ENCODE results near the gene FKBP1B. TPM values are rescaled to one million over a fixed set of nuclear protein-coding genes. Genes with fewer than 3 reads are reported as not detected.
A peak's percentile ranks its signal among the peaks of the same experiment; 100 is the strongest.
"Not testable (repeated sequence)": the region's sequence is repeated elsewhere in the genome, so short reads cannot be mapped to it uniquely, and the experiment has no call there.

FKBP1B gene
- total RNA-seq, 2 experiments from 2014 or later, result 1.4 to 1.7 TPM

- peaks cover 13% of the 10 kb centered on the region for H3K36me3 Mint-ChIP-seq (ENCODE audit: low read depth)
- H3K9me3 Mint-ChIP-seq (ENCODE audit: low read depth), result no peaks in the 10 kb centered on the region
- H3K4me1 Mint-ChIP-seq, result no peaks in the 10 kb centered on the region
- H3K4me3 Mint-ChIP-seq, result no peak overlapping the region
- ChIA-PET POLR2A (no interaction called here), CTCF (no interaction called here)
- H3K27ac Mint-ChIP-seq, result no peak overlapping the region
- no peaks in the 10 kb centered on the region for H3K27me3 Mint-ChIP-seq
- DNase-seq (no peak), ATAC-seq (no peak)
- intact Hi-C loops (cut with DNase I, micrococcal nuclease), result no loop called here
These were observed 25.5 kb upstream of the FKBP1B start for GRCh38 chr2:24024018-24024417.

- H3K27ac Mint-ChIP-seq, result no peak overlapping the region
These were observed 24.4 kb upstream of the FKBP1B start for GRCh38 chr2:24024996-24025663.

DNA sequence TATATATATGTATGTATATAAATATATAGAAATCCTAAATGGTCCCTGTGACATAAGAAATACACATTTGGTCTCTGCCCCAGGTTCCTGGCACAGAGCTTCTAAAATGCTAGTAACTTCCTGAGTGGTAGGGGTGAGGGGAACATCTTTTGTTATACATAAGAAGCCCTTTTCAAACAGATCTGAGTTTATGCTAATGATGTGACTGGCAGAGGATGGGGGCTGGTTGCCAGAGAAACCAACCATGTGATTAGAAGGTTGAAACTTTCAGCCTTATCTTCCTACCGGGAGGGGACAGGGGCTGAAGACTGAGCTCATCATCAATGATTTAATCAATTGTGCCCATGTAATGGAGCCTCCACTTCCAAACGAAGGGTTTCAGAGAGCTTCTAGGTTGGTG is 23.3 kb upstream of the FKBP1B start:
- H3K27me3 Mint-ChIP-seq, result no peaks in the 10 kb centered on the region
- no peak overlapping the region for H3K4me3 Mint-ChIP-seq
- no peak overlapping the region for H3K27ac Mint-ChIP-seq
- ATAC-seq (no peak), DNase-seq (no peak)
- ChIA-PET CTCF (interaction anchor here (0.5 to 1.3 kb wide), 2 partner anchors 54 to 57 kb away, joined by 3 read pairs; no protein-coding TSS in a partner anchor), POLR2A (no interaction called here)
- intact Hi-C loops (cut with DNase I, micrococcal nuclease), result no loop called here
- H3K4me1 Mint-ChIP-seq, result no peaks in the 10 kb centered on the region
- H3K9me3 Mint-ChIP-seq (ENCODE audit: low read depth), result no peaks in the 10 kb centered on the region
- peaks cover 29% of the 10 kb centered on the region for H3K36me3 Mint-ChIP-seq (ENCODE audit: low read depth)

More at GRCh38 chr2:24024996-24025663, 24.4 kb upstream of the FKBP1B start:
- H3K4me3 Mint-ChIP-seq, result no peak overlapping the region
- H3K36me3 Mint-ChIP-seq (ENCODE audit: low read depth), result peaks cover 24% of the 10 kb centered on the region
- no peak for ATAC-seq
- CTCF ChIA-PET, result interaction anchor here (0.7 to 1.3 kb wide), 2 partner anchors 58 to 146 kb away, joined by 3 read pairs; no protein-coding TSS in a partner anchor
- no peaks in the 10 kb centered on the region for H3K9me3 Mint-ChIP-seq (ENCODE audit: low read depth)
- no peaks in the 10 kb centered on the region for H3K4me1 Mint-ChIP-seq
- H3K27me3 Mint-ChIP-seq, result no peaks in the 10 kb centered on the region
- no peak for DNase-seq
- POLR2A ChIA-PET, result interaction anchor here (0.6 kb wide), 1 partner anchor 22 kb away, joined by 4 read pairs; no protein-coding TSS in a partner anchor
- intact Hi-C loops (cut with DNase I, micrococcal nuclease), result no loop called here

GRCh38 chr2:24038786-24039499 is 10.6 kb upstream of the FKBP1B start:
- H3K27ac Mint-ChIP-seq, result no peak overlapping the region
- no peak for ATAC-seq
- peaks cover 29% of the 10 kb centered on the region for H3K36me3 Mint-ChIP-seq (ENCODE audit: low read depth)

GRCh38 chr2:24040511-24040910 is 9.0 kb upstream of the FKBP1B start:
- CTCF ChIA-PET, result no interaction called here

More at GRCh38 chr2:24038786-24039499, 10.6 kb upstream of the FKBP1B start:
- intact Hi-C loops (cut with DNase I, micrococcal nuclease), result no loop called here
- DNase-seq, result no peak
- peaks cover 15% of the 10 kb centered on the region for H3K4me1 Mint-ChIP-seq
- ChIA-PET POLR2A (no interaction called here), CTCF (no interaction called here)
- H3K27me3 Mint-ChIP-seq, result no peaks in the 10 kb centered on the region
- no peaks in the 10 kb centered on the region for H3K9me3 Mint-ChIP-seq (ENCODE audit: low read depth)
- H3K4me3 Mint-ChIP-seq, result no peak overlapping the region

DNA sequence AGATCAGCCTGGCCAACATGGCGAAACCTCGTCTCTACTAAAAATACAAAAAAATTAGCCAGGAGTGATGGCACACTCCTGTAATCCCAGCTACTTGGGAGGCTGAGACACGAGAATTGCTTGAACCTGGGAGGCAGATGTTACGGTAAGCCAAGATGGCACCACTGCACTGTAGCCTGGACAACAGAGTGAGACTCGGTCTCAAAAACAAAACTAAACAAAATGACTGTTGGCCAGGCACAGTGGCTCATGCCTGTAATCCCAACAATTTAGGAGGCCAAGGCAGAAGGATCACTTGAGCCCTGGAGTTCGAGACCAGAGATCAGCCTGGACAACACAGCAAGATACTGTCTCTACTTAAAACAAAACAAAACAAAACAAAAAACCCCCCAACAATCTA is 6.4 kb upstream of the FKBP1B start:
- H3K4me3 Mint-ChIP-seq, result not testable (repeated sequence)
- CTCF ChIA-PET, result interaction anchor here (0.6 kb wide), 1 partner anchor 294 kb away, joined by 4 read pairs; no protein-coding TSS in a partner anchor

More at GRCh38 chr2:24040511-24040910, 9.0 kb upstream of the FKBP1B start:
- Mint-ChIP-seq H3K4me3 (no peak overlapping the region), H3K9me3 (ENCODE audit: low read depth) (no peaks in the 10 kb centered on the region), H3K36me3 (ENCODE audit: low read depth) (peaks cover 27% of the 10 kb centered on the region), H3K4me1 (peaks cover 20% of the 10 kb centered on the region), H3K27me3 (no peaks in the 10 kb centered on the region), H3K27ac (no peak overlapping the region)
- POLR2A ChIA-PET, result no interaction called here
- intact Hi-C loops (cut with DNase I, micrococcal nuclease), result no loop called here
- ATAC-seq (no peak), DNase-seq (no peak)

DNA sequence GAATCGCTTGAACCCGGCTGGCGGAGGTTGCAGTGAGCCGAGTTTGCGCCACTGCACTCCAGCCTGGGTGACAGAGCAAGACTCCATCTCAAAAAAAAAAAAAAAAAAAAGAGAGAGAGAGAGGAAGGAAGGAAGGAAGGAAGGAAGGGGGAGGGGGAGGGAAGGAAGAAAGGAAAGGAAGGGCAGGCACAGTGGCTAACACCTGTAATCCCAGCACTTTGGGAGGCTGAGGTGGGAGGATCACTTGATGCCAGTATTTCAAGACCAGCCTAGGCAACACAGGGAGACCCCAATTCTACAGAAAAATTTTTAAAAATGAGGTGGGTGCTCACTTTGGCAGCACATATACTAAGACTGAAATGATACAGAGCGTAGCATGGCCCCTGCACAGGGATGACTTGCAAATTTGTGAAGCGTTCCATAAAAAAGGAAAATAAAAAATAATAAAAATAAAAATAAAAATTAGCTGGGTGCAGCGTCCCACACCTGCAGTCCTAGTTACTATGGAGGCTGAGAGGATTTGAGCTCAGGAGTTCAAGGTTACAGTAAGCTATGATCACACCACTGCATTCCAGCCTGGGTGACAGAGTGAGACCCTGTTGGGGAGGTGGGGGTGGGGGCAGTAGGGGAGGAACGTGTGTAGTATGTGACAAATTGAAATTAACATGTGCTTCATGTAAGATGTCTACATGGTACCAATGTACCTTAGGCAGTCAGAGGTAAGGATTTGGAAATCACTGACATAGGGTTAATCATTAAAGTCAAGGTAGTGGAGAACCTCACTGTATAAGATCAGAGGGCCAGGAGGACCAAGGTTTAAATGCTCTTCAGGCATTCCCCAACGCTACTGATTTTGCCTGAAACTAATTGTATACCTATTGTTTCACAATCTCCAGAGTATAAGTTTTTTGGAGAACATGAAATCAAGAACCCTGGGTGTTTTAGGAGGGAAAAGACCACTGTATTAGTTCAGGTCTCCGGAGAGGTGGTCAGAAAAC is 3.7 kb upstream of the FKBP1B start:
- intact Hi-C loops (cut with DNase I, micrococcal nuclease), result loop anchor here (2.0 to 5.0 kb wide), 3 partner anchors 39 to 445 kb away; partner anchors contain the start of genes NCOA1 (in 1 of the 2), TP53I3 (in 1 of the 2) and UBXN2A (in 1 of the 2)
- ChIA-PET POLR2A (interaction anchor here (1.0 kb wide), 1 partner anchor 119 kb away, joined by 3 read pairs; the partner anchor contains the start of gene ATAD2B), CTCF (interaction anchor here (0.6 to 2.1 kb wide), 2 partner anchors 119 to 683 kb away, joined by 3 to 12 read pairs; partner anchors contain the start of gene ATAD2B)
- Mint-ChIP-seq H3K36me3 (ENCODE audit: low read depth) (peaks cover 1% of the 10 kb centered on the region), H3K27me3 (peaks cover 5% of the 10 kb centered on the region), H3K9me3 (ENCODE audit: low read depth) (no peaks in the 10 kb centered on the region), H3K4me3 (peak overlapping the region; percentile 88), H3K4me1 (peaks cover 25% of the 10 kb centered on the region), H3K27ac (peak overlapping the region; percentile 31)
- no peak for DNase-seq
- ATAC-seq, result no peak

More for the DNA sequence above, 6.4 kb upstream of the FKBP1B start:
- H3K36me3 Mint-ChIP-seq (ENCODE audit: low read depth), result peaks cover 14% of the 10 kb centered on the region
- H3K27ac Mint-ChIP-seq; H3K27me3 Mint-ChIP-seq; DNase-seq; intact Hi-C loops (cut with DNase I, micrococcal nuclease); H3K9me3 Mint-ChIP-seq (ENCODE audit: low read depth); POLR2A ChIA-PET; ATAC-seq: not testable (repeated sequence)
- peaks cover 22% of the 10 kb centered on the region for H3K4me1 Mint-ChIP-seq

DNA sequence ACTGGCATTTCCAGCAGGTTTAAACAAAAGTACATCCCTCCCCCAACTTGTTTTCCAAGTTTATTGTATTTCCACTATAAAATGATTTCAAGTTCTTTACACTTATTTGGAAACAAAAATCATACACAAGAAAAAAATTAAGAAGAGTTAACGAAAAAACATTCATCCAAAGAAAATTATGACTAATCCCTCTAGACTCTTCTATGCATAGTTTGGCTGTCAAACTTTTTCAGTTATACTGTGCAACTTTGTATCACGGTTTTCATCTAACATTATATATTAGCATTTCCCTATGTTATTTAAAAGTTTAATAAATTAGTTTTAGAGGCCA is 3.0 kb upstream of the FKBP1B start:
- DNase-seq (no peak), ATAC-seq (no peak)
- Mint-ChIP-seq H3K27me3 (peaks cover 5% of the 10 kb centered on the region), H3K4me3 (peak overlapping the region; percentile 88), H3K36me3 (ENCODE audit: low read depth) (peaks cover 1% of the 10 kb centered on the region), H3K27ac (peak overlapping the region; percentile 91), H3K9me3 (ENCODE audit: low read depth) (no peaks in the 10 kb centered on the region), H3K4me1 (peaks cover 25% of the 10 kb centered on the region)
- POLR2A ChIA-PET, result interaction anchor here (0.6 to 1.9 kb wide), 2 partner anchors 30 to 310 kb away, joined by 4 to 34 read pairs; partner anchors contain the start of gene SF3B6
- CTCF ChIA-PET, result interaction anchor here (1.8 to 2.1 kb wide), 2 partner anchors 37 to 119 kb away, joined by 12 to 14 read pairs; partner anchors contain the start of genes ATAD2B and TP53I3
- intact Hi-C loops (cut with DNase I, micrococcal nuclease), result loop anchor here (2.0 to 5.0 kb wide), 3 partner anchors 38 to 444 kb away; partner anchors contain the start of genes NCOA1 (in 1 of the 2), TP53I3 (in 1 of the 2) and UBXN2A (in 1 of the 2)

- Mint-ChIP-seq H3K4me1 (peaks cover 25% of the 10 kb centered on the region), H3K4me3 (peak within 1 kb of the TSS; percentile 88), H3K9me3 (ENCODE audit: low read depth) (no peaks in the 10 kb centered on the region), H3K36me3 (ENCODE audit: low read depth) (peaks cover 1% of the 10 kb centered on the region), H3K27ac (peak within 1 kb of the TSS; percentile 91), H3K27me3 (peaks cover 5% of the 10 kb centered on the region)
- DNase-seq, result peak; percentile 97
- ChIA-PET CTCF (interaction anchor here (0.8 to 2.1 kb wide), 8 partner anchors 13 to 222 kb away, joined by 3 to 14 read pairs (median 5); partner anchors contain the start of genes ATAD2B, SF3B6 and TP53I3), POLR2A (interaction anchor here (0.5 to 1.9 kb wide), 11 partner anchors 22 to 611 kb away, joined by 3 to 34 read pairs (median 5); partner anchors contain the start of genes ATAD2B, FAM228B and SF3B6)
- ATAC-seq, result peak; percentile 100
- intact Hi-C loops (cut with DNase I, micrococcal nuclease), result loop anchor here (1.0 to 5.0 kb wide), 8 partner anchors 29 to 746 kb away; partner anchors contain the start of genes ATAD2B (in 2 of the 2), SF3B6 (in 2 of the 2), UBXN2A (in 2 of the 2) and CENPO (in 1 of the 2)
These were observed 2.4 kb upstream of the FKBP1B start, which contains the start of gene WDCP for GRCh38 chr2:24046930-24047702. Gene WDCP (minus strand): TSS chr2:24047391. CDS start chr2:24039494, 7,897 bp downstream.

All from activated CD4-positive, alpha-beta T cell treated with anti-CD3 and anti-CD28 coated beads for 36 hours (primary cell).